ENCODE measurements around the gene NAP1L2. TPM values are rescaled to one million over a fixed set of nuclear protein-coding genes. Genes with fewer than 3 reads are reported as not detected.
"Not testable (repeated sequence)": the region's sequence is repeated elsewhere in the genome, so short reads cannot be mapped to it uniquely, and the experiment has no call there.

The NAP1L2 gene
- polyA plus RNA-seq, 3 donors, result not detected

DNA sequence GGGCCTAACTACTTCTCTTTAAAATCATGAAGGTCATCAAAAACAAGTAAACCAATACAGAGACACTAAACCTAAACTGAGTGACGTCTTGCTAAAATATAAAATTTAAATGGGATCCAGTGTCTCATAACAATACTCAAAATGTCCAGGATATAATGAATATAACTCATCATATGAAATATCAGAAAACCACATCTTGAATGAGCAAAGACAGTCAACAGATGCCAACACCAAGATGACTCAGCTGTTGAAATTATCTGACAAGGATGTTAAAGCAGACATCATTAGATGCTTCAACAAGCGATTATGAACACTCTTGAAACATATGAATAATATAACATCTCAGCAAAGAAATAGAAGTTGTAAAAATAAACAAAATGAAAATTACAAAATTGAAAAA lies 8.3 kb downstream of the NAP1L2 start:
- no peaks in the 10 kb centered on the region for H3K4me1 ChIP-seq (ENCODE audit: control insufficient read depth in 1 of 2, insufficient read depth in 2 of 2, low read length in 2 of 2)
- peaks cover 0 to 2% (median 0%) of the 10 kb centered on the region in 3 donors for H3K27me3 Mint-ChIP-seq (ENCODE audit: low read depth in 3 of 3)
- no peak overlapping the region for H2AFZ ChIP-seq (ENCODE audit: insufficient read depth, low read depth, low read length, poor library complexity, severe bottlenecking)
- H3K4me1 Mint-ChIP-seq, result no peaks in the 10 kb centered on the region
- H3K27ac ChIP-seq (ENCODE audit: low read depth in 1 of 2, low read length in 2 of 2), result no peak overlapping the region
- no peaks in the 10 kb centered on the region for H3K79me2 ChIP-seq (ENCODE audit: insufficient read depth, low read length)
- no peak overlapping the region for H3K4me3 ChIP-seq (replicated peaks in 1 of 3; ENCODE audit: low read depth in 2 of 3, low read length in 3 of 3)
- no peak for DNase-seq
- H3K4me2 ChIP-seq (replicated peaks; ENCODE audit: extremely low read depth, low read length, poor library complexity, severe bottlenecking), result no peak overlapping the region
- H4K20me1 ChIP-seq (ENCODE audit: insufficient read depth, low read length), result no peaks in the 10 kb centered on the region
- H3K9ac ChIP-seq (ENCODE audit: insufficient read depth, low read length, poor library complexity, severe bottlenecking), result no peak overlapping the region
- no peaks in the 10 kb centered on the region for H3K36me3 Mint-ChIP-seq
- H3K27me3 ChIP-seq (ENCODE audit: control insufficient read depth in 2 of 2, insufficient read depth in 2 of 2, low read length in 2 of 2), result no peaks in the 10 kb centered on the region
- H3K27ac Mint-ChIP-seq, result no peak overlapping the region
- no CpG with 5 or more reads among the region's 2 CpGs for WGBS (ENCODE audit: insufficient coverage)
- intact Hi-C loops (cut with micrococcal nuclease), result no loop called here
- no peaks in the 10 kb centered on the region for H3K36me3 ChIP-seq (replicated peaks in 1 of 2; ENCODE audit: control insufficient read depth in 1 of 2, insufficient read depth in 2 of 2, low read length in 2 of 2)
- TF ChIP-seq CTCF (IDR thresholded peaks at IDR 0.05), result no peak
- H3K9me3 ChIP-seq (replicated peaks in 1 of 2; ENCODE audit: control insufficient read depth in 1 of 2, insufficient read depth in 1 of 2, low read length in 2 of 2), result peaks cover 4 to 6% of the 10 kb centered on the region in 2 donors
- peaks cover 0 to 9% (median 2%) of the 10 kb centered on the region in 7 donors for H3K9me3 Mint-ChIP-seq
- no peak overlapping the region for H3K4me3 Mint-ChIP-seq

- WGBS (ENCODE audit: insufficient coverage), result 94% methylated on average over 4 of the region's 6 CpGs
- DNase-seq, result no peak
- Mint-ChIP-seq H3K36me3 (no peaks in the 10 kb centered on the region), H3K27me3 (ENCODE audit: low read depth in 3 of 3) (no peaks in the 10 kb centered on the region), H3K4me1 (no peaks in the 10 kb centered on the region), H3K4me3 (no peak overlapping the region), H3K27ac (no peak overlapping the region), H3K9me3 (peaks cover 0 to 19% (median 8%) of the 10 kb centered on the region in 7 donors)
- Histone ChIP-seq H3K79me2 (ENCODE audit: insufficient read depth, low read length) (no peaks in the 10 kb centered on the region), H3K36me3 (replicated peaks in 1 of 2; ENCODE audit: control insufficient read depth in 1 of 2, insufficient read depth in 2 of 2, low read length in 2 of 2) (no peaks in the 10 kb centered on the region), H3K9me3 (replicated peaks in 1 of 2; ENCODE audit: control insufficient read depth in 1 of 2, insufficient read depth in 1 of 2, low read length in 2 of 2) (peaks cover 10 to 14% of the 10 kb centered on the region in 2 donors), H3K27ac (ENCODE audit: low read depth in 1 of 2, low read length in 2 of 2) (no peak overlapping the region), H3K27me3 (ENCODE audit: control insufficient read depth in 2 of 2, insufficient read depth in 2 of 2, low read length in 2 of 2) (no peaks in the 10 kb centered on the region), H3K9ac (ENCODE audit: insufficient read depth, low read length, poor library complexity, severe bottlenecking) (no peak overlapping the region), H4K20me1 (ENCODE audit: insufficient read depth, low read length) (no peaks in the 10 kb centered on the region), H3K4me2 (replicated peaks; ENCODE audit: extremely low read depth, low read length, poor library complexity, severe bottlenecking) (no peak overlapping the region), H3K4me3 (replicated peaks in 1 of 3; ENCODE audit: low read depth in 2 of 3, low read length in 3 of 3) (no peak overlapping the region), H3K4me1 (ENCODE audit: control insufficient read depth in 1 of 2, insufficient read depth in 2 of 2, low read length in 2 of 2) (no peaks in the 10 kb centered on the region), H2AFZ (ENCODE audit: insufficient read depth, low read depth, low read length, poor library complexity, severe bottlenecking) (no peak overlapping the region)
- no peak for TF ChIP-seq CTCF (IDR thresholded peaks at IDR 0.05)
- intact Hi-C loops (cut with micrococcal nuclease), result no loop called here
Observed at GRCh38 chrX:73182502-73183114, 32.0 kb downstream of the NAP1L2 start.

DNA sequence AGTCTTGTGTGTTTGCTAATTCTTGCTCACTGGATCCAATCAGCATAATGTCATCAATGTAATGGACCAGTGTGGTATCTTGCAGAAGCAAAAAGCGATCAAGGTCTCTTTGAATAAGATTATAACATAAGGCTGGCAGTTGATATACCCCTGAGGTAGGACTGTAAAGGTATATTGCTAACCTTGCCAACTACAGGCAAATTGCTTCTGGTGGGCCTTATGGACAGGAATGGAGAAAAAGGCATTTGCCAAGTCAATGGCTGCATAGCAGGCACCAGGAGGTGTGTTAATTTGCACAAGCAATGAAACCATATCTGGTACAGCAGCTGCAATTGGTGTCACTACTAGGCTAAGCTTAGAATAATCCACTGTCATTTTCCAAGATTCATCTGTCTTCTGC lies 45.7 kb downstream of the NAP1L2 start:
- H3K9ac ChIP-seq (ENCODE audit: insufficient read depth, low read length, poor library complexity, severe bottlenecking); H3K27ac Mint-ChIP-seq; H3K4me3 ChIP-seq (replicated peaks in 1 of 3; ENCODE audit: low read depth in 2 of 3, low read length in 3 of 3); H3K27me3 ChIP-seq (ENCODE audit: control insufficient read depth in 2 of 2, insufficient read depth in 2 of 2, low read length in 2 of 2); intact Hi-C loops (cut with micrococcal nuclease); H3K79me2 ChIP-seq (ENCODE audit: insufficient read depth, low read length); H4K20me1 ChIP-seq (ENCODE audit: insufficient read depth, low read length); H3K9me3 ChIP-seq (replicated peaks in 1 of 2; ENCODE audit: control insufficient read depth in 1 of 2, insufficient read depth in 1 of 2, low read length in 2 of 2); DNase-seq; H3K27me3 Mint-ChIP-seq (ENCODE audit: low read depth in 3 of 3); H3K4me1 Mint-ChIP-seq; H2AFZ ChIP-seq (ENCODE audit: insufficient read depth, low read depth, low read length, poor library complexity, severe bottlenecking); H3K4me1 ChIP-seq (ENCODE audit: control insufficient read depth in 1 of 2, insufficient read depth in 2 of 2, low read length in 2 of 2); H3K4me3 Mint-ChIP-seq; H3K36me3 ChIP-seq (replicated peaks in 1 of 2; ENCODE audit: control insufficient read depth in 1 of 2, insufficient read depth in 2 of 2, low read length in 2 of 2); H3K4me2 ChIP-seq (replicated peaks; ENCODE audit: extremely low read depth, low read length, poor library complexity, severe bottlenecking); H3K27ac ChIP-seq (ENCODE audit: low read depth in 1 of 2, low read length in 2 of 2); H3K36me3 Mint-ChIP-seq: not testable (repeated sequence)
- WGBS (ENCODE audit: insufficient coverage), result no CpG with 5 or more reads among the region's 1 CpG
- H3K9me3 Mint-ChIP-seq, result peaks cover 0 to 12% (median 3%) of the 10 kb centered on the region in 7 donors

Measured in CD14-positive monocyte (primary cell).